Mammary epithelial cell (primary cell): Measurements from ENCODE around the gene CLCN7.

Source experiments
- EZH2 ChIP-seq: IDR thresholded peaks from 2 replicates; pipeline ENCODE4 v1.6.1; 2012; ENCODE audit warnings: low read length, inconsistent platforms, borderline replicate concordance
- TF ChIP-seq, protein P1 (sequence below), 2 donors: IDR thresholded peaks in 1 of 2; conservative IDR thresholded peaks in 1 of 2; 2 replicates each; pipeline ENCODE4 v1.5.1; 2011 to 2012; ENCODE audit warnings: inconsistent platforms in 2 of 2, low read length in 2 of 2, mild to moderate bottlenecking in 2 of 2, control low read depth in 1 of 2, low read depth in 1 of 2; ENCODE audit not compliant: insufficient read depth in 1 of 2; ENCODE audit errors: extremely low read depth in 1 of 2

DNA sequence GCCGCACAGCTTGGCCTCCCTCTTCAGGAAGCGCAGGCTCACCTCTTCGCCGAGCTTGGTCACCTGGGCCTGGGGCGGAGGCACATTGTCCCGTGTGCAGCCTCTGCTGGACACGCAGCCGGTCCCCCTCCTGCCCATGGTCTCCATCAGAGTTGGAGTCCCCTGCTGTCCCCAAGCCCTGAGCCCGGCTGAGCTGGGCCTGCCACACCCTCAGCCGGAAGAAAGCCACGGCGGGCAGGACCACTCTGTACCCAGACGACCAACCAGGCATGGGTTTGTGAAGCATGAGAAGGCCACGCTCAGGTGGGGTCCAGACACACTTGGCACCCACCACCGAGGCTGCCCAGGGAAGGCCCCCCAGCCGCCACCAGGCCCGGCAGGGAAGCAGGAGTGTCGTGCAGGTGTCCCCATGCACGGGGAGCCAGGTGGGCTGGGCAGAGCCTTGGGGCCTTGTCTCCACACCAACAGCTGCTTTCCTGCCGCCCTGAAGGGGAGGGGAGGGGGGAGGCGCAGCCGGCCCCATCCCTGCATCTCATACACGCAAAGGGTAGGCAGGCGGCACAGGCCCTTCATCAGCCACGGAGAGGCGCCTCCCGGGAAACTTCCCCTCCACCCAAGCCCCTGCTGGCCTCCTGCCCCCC, 35.6 kb downstream of the CLCN7 start:
- TF ChIP-seq, protein P1, sequence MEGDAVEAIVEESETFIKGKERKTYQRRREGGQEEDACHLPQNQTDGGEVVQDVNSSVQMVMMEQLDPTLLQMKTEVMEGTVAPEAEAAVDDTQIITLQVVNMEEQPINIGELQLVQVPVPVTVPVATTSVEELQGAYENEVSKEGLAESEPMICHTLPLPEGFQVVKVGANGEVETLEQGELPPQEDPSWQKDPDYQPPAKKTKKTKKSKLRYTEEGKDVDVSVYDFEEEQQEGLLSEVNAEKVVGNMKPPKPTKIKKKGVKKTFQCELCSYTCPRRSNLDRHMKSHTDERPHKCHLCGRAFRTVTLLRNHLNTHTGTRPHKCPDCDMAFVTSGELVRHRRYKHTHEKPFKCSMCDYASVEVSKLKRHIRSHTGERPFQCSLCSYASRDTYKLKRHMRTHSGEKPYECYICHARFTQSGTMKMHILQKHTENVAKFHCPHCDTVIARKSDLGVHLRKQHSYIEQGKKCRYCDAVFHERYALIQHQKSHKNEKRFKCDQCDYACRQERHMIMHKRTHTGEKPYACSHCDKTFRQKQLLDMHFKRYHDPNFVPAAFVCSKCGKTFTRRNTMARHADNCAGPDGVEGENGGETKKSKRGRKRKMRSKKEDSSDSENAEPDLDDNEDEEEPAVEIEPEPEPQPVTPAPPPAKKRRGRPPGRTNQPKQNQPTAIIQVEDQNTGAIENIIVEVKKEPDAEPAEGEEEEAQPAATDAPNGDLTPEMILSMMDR (conservative IDR thresholded peaks at IDR 0.05 in 1 of 2, IDR thresholded peaks at IDR 0.05 in 1 of 2; ENCODE audit: extremely low read depth in 1 of 2, insufficient read depth in 1 of 2, low read depth in 1 of 2, low read length in 2 of 2) = no peak
- no peak for TF ChIP-seq EZH2
